Measurements from ENCODE around the gene DOCK4. TPM values are rescaled to one million over a fixed set of nuclear protein-coding genes. Genes with fewer than 3 reads are reported as not detected.

Gene DOCK4
- polyA plus RNA-seq, 1 donor (not counting 4 experiments of a cell fraction or from before 2014, with no cell fraction given): 13.9 TPM

GRCh38 chr7:111942450-111943081 lies 263.6 kb downstream of the DOCK4 start:
- Histone ChIP-seq H3K9ac (ENCODE audit: control insufficient read depth, extremely low read depth, insufficient read depth, low read length) (no peak overlapping the region), H3K4me2 (ENCODE audit: control insufficient read depth, extremely low read depth, insufficient read depth, low read depth, low read length) (no peak overlapping the region), H4K20me1 (ENCODE audit: control insufficient read depth, extremely low read depth, insufficient read depth, low read length) (no peaks in the 10 kb centered on the region), H3K27ac (ENCODE audit: control insufficient read depth, insufficient read depth, low read length) (no peak overlapping the region), H3K4me3 (ENCODE audit: control insufficient read depth in 2 of 3, extremely low read depth in 1 of 3, insufficient read depth in 2 of 3, low read depth in 1 of 3, low read length in 3 of 3) (no peak overlapping the region), H3K36me3 (ENCODE audit: control insufficient read depth in 2 of 2, extremely low read depth in 1 of 2, insufficient read depth in 2 of 2, low read length in 2 of 2) (peaks cover 3 to 12% of the 10 kb centered on the region in 2 experiments), H3K9me3 (ENCODE audit: control insufficient read depth, low read depth, low read length) (peaks cover 14% of the 10 kb centered on the region), H3K9me1 (ENCODE audit: control insufficient read depth, extremely low read depth, insufficient read depth, low read length) (no peaks in the 10 kb centered on the region), H2AFZ (ENCODE audit: control insufficient read depth, low read length) (no peak overlapping the region), H3K27me3 (ENCODE audit: control insufficient read depth, extremely low read depth, insufficient read depth, low read length) (no peaks in the 10 kb centered on the region), H3K4me1 (ENCODE audit: control insufficient read depth, extremely low read depth, insufficient read depth, low read length) (no peaks in the 10 kb centered on the region), H3K79me2 (ENCODE audit: control insufficient read depth, insufficient read depth, low read length) (no peaks in the 10 kb centered on the region)
- dilution Hi-C loops (cut with MboI; ENCODE audit: extremely low pct_ligation_motif_present, low sequenced_read_pairs): no loop called here
- FAIRE-seq: no peak
- TF ChIP-seq EZH2 (IDR thresholded peaks at IDR 0.05; ENCODE audit: low read length) (no peak), CTCF (optimal IDR thresholded peaks at IDR 0.05 in 1 of 3, IDR thresholded peaks at IDR 0.05 in 1 of 3, conservative IDR thresholded peaks at IDR 0.05 in 1 of 3; ENCODE audit: extremely low read depth in 1 of 3, insufficient read depth in 2 of 3, low read length in 3 of 3) (no peak)
- no peak for DNase-seq (ENCODE audit: low read depth, low spot score)

GRCh38 chr7:111937163-111937562 lies 269.0 kb downstream of the DOCK4 start:
- Histone ChIP-seq H4K20me1 (ENCODE audit: control insufficient read depth, extremely low read depth, insufficient read depth, low read length) (no peaks in the 10 kb centered on the region), H3K36me3 (ENCODE audit: control insufficient read depth in 2 of 2, extremely low read depth in 1 of 2, insufficient read depth in 2 of 2, low read length in 2 of 2) (peaks cover 0 to 18% of the 10 kb centered on the region in 2 experiments), H3K4me3 (ENCODE audit: control insufficient read depth in 2 of 3, extremely low read depth in 1 of 3, insufficient read depth in 2 of 3, low read depth in 1 of 3, low read length in 3 of 3) (no peak overlapping the region), H2AFZ (ENCODE audit: control insufficient read depth, low read length) (no peak overlapping the region), H3K27ac (ENCODE audit: control insufficient read depth, insufficient read depth, low read length) (no peak overlapping the region), H3K4me2 (ENCODE audit: control insufficient read depth, extremely low read depth, insufficient read depth, low read depth, low read length) (no peak overlapping the region), H3K9ac (ENCODE audit: control insufficient read depth, extremely low read depth, insufficient read depth, low read length) (no peak overlapping the region), H3K9me3 (ENCODE audit: control insufficient read depth, low read depth, low read length) (peaks cover under 1% of the 10 kb centered on the region), H3K9me1 (ENCODE audit: control insufficient read depth, extremely low read depth, insufficient read depth, low read length) (no peaks in the 10 kb centered on the region), H3K79me2 (ENCODE audit: control insufficient read depth, insufficient read depth, low read length) (no peaks in the 10 kb centered on the region), H3K4me1 (ENCODE audit: control insufficient read depth, extremely low read depth, insufficient read depth, low read length) (no peaks in the 10 kb centered on the region), H3K27me3 (ENCODE audit: control insufficient read depth, extremely low read depth, insufficient read depth, low read length) (no peaks in the 10 kb centered on the region)
- DNase-seq (ENCODE audit: low read depth, low spot score) (no peak), FAIRE-seq (no peak)
- dilution Hi-C loops (cut with MboI; ENCODE audit: extremely low pct_ligation_motif_present, low sequenced_read_pairs): no loop called here
- TF ChIP-seq CTCF (optimal IDR thresholded peaks at IDR 0.05 in 1 of 3, IDR thresholded peaks at IDR 0.05 in 1 of 3, conservative IDR thresholded peaks at IDR 0.05 in 1 of 3; ENCODE audit: extremely low read depth in 1 of 3, insufficient read depth in 2 of 3, low read length in 3 of 3) (no peak), EZH2 (IDR thresholded peaks at IDR 0.05; ENCODE audit: low read length) (no peak)
